ENCODE data around the gene GTF2F2.
"Not testable (repeated sequence)": the region's sequence is repeated elsewhere in the genome, so short reads cannot be mapped to it uniquely, and the experiment has no call there.

GTF2F2 gene

GRCh38 chr13:45180713-45181601 is 60.6 kb downstream of the GTF2F2 start:
- DNase-seq, result no peak

DNA sequence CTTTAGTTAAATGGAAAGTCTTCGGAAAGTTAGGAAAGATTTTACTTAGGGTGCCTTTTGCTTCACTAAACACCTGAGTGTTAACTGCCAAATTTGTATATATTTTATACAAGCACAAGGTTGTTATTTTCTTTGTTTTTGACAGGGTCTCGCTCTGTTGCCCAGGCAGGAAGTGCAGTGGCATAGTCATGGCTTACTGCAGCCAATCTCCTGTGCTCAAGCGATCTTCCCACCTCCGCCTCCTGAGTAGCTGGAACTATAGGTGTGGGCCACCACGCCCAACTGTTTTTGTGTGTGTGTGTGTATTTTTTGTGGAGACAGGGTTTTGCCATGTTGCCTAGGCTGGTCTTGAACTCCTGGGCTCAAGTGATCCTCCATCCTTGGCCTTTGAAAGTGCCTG is 64.4 kb downstream of the GTF2F2 start:
- DNase-seq, result no peak

DNA sequence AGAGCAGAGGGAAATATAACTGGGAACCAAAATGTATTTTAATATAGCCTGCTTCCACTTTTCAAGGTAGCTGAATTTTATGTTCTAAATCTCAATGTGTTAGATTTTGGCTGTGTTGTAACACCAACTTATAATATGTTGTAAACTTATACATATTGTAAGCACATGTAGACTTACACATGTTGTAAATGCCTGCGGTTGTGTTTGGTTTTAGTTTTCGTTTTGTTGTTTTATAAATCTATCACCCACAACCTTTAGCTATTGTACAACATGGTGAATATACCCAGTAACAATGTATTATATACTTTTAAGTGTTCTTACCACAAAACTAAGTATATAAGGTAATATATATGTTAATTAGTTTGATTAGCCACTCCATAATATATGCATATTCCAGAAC is 65.0 kb downstream of the GTF2F2 start:
- DNase-seq, result no peak

DNA sequence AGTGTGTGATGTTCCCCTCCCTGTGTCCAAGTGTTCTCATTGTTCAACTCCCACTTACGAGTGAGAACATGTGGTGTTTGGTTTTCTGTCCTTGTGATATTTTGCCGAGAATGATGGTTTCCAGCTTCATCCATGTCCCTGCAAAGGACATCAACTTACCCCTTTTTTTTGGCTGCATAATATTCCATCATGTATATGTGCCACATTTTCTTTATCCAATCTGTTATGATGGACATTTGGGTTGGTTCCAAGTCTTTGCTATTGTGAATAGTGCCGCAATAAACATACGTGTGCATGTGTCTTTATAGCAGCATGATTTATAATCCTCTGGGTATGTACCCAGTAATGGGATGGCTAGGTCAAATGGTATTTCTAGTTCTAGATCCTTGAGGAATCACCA is 68.8 kb downstream of the GTF2F2 start:
- DNase-seq, result not testable (repeated sequence)

DNA sequence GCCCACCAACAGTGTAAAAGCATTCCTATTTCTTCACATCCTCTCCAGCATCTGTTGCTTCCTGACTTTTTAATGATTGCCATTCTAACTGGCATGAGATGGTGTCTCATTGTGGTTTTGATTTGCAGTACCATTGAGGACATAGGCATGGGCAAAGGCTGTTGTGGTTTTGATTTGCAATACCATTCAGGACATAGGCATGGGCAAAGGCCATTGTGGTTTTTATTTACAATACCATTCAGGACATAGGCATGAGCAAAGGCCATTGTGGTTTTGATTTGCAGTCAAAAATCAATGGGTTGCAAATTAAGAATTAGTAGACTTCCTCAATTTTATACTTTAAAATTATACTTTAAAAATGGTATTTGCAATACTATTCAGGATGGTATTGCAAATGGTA is 69.2 kb downstream of the GTF2F2 start:
- peak; percentile 63 to 75 for DNase-seq

DNA sequence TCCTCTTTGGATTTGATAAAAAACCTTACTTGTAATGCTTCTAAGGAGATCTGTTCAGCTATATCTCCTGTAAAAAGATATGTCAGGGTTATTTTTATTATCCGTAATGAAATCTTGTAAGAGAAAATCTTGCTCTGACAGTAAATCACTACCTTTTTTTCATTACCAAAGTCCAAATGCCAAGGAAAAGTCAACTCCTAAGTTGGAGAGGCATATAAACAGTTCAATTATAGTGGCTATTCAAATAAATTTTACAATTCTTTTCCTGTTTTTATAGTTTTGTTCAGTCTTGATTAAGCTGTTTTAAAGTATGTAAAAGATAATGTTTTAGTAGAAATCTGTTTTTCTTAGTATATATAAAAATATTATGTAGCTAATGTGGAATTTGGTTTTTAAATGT is 71.6 kb downstream of the GTF2F2 start:
- DNase-seq, result no peak

- DNase-seq, result no peak
These were observed 74.0 kb downstream of the GTF2F2 start for GRCh38 chr13:45194081-45194939.

DNA sequence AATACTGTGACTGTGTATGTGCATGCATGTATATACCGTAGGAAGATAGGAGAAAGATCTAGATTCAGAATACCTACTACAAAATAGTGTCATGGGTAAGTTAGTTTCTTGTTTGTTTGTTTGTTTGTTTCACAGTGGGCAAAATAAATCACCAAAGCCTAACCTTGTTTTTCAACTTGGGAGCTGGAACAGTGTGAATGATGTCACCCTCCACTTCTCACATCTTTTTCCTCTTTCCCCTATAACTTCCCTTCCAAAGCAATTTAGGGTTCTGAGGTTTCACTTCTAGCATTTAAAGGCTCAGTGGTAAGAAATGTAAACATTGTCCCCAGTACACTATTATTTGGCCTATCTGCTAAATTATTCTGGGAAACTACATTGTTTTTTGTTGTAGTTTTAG is 75.1 kb downstream of the GTF2F2 start:
- DNase-seq, result no peak

GRCh38 chr13:45196096-45196495 is 75.8 kb downstream of the GTF2F2 start:
- DNase-seq, result no peak

DNA sequence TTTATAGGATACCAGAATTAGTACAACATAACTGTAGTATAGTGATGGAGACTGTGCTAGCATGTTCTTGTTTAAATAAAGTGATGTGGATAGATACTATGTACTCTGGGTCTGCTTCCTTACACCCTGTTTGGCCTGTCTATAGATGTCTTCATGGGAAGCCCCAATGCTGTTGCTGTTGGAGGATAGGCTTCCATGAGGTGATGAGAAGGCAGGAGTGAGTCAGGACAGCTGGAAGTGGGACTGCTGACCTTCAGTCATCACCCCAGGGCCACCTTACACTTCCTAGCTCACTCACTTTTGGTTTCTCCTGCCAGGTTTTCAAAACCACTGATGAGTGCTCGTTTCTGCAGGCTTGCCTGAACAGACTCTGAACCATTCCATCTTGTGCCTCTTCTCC is 76.3 kb downstream of the GTF2F2 start:
- DNase-seq, result peak; percentile 17 to 47

GRCh38 chr13:45198041-45198440 is 77.7 kb downstream of the GTF2F2 start:
- DNase-seq, result no peak

DNA sequence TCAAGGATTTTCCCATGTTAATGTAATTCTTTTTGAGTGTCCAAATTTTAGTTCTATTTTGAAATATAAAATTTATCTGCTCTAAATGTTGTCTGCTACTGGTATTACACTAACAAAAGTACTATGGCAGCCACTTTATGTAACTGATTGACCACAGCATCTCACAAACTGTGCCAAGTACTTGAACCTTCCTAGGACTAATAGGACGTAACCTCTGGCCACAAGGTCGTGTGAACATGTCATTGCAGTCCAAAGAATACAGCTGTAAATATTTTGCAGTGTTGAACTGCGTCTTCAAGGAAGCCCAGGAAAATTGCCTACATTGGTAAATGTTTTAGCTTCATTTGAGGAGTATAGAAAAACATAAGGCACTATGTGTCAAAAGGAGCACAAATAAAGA is 78.6 kb downstream of the GTF2F2 start:
- DNase-seq, result no peak

DNA sequence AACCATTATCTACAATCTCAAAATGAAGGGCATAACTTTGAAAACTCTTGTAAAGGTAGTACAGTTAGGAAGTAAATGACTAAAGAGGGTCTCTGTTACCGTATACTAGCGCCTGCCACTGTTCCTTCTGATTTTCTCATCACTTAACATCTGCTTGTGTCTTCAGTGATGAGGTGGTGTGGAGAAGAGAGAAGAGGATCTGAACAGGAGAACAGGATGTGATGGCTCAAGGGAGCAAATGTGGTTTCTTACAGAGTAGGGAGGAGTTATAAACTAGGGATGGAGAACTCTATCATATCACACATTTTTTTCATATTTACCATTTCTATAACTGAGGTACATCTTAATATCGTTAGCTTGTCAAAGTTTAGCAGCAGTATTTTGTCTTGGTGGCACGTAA is 79.4 kb downstream of the GTF2F2 start:
- DNase-seq, result no peak

DNA sequence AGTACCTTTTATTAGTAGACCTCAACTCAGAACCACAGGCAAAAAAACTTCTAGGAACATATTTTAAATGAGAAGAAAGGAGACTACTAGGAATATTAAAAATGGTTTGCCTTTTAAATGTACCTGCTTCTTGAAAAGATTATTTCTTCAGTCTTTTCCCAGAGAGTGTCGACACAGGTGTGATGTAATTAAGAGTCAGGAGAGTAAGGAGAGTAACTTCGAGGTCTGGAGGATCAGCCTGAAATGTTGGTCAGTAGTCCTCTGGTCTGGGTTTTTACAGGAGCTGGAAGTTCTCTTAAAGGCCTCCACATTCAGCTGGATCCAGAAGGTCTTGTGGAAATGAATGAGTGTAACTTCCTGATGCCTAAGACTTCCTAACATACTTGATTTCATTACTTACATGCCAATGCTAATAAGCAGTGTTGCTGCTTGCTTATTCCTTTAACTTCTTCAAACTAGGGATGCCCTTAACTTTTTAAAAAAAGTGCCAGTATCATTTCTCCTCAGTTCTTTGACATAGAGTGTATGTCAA is 80.5 kb downstream of the GTF2F2 start, which contains the start of gene KCTD4:
TSS of gene KCTD4 (minus strand) at position 345 of the 532 bp plus-strand sequence. CDS start 6,478 bp downstream, outside the sequence.
- DNase-seq, result peak in 1 of 2 experiments; percentile 43

GRCh38 chr13:45205124-45205523 is 84.8 kb downstream of the GTF2F2 start:
- no peak for DNase-seq

- peak; percentile 84 to 94 for DNase-seq
These were observed 86.0 kb downstream of the GTF2F2 start for GRCh38 chr13:45206340-45206739.

- no peak for DNase-seq
These were observed 87.0 kb downstream of the GTF2F2 start for GRCh38 chr13:45207319-45207718.

DNA sequence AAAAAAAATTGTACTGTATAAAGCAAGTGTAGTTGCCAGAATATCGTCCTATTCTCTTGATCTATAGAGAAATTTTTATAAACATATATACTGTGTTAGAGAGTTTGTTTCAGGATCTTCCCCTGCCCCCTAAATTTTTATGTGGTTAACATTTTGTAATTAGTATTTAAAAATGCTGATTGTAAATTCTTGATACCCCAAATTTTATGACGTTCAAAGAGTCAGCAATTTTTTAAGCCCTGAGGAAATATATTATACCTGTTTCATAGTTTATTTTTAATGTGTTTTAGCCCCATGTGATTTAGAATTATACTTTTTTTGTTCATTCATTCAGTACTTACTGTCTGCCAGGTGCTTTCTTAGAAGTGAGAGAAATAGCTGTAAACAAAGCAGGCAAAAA is 87.8 kb downstream of the GTF2F2 start:
- DNase-seq, result no peak

GRCh38 chr13:45209229-45209628 is 88.9 kb downstream of the GTF2F2 start:
- no peak for DNase-seq

DNA sequence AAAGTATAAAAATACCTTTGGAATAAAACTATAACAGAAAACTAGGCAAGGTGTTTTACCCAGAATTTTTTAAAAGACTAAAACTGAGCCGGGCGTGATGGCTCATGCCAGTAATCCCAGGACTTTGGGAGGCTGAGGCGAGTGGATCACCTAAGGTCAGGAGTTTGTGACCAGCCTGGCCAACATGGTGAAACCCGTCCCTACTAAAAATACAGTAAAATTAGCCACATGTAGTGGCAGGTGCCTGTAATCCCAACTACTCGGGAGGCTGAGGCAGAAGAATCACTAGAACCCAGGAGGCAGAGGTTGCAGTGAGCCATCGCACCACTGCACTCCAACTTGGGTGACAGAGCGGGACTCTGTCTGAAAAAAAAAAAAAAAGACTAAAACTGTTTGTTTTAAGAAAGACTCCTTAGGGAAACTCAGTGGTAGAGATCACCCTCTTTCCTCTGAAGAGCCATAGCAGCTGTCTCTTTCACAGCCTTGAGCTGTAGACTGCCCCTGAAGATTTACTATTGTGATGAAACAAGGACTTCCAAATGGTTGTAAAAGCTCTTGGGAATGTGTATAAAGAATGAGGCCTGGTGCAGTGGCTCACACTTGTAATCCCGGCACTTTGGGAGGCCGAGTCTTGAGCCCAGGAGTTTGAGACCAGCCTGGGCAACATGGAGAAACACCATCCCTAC is 95.2 kb downstream of the GTF2F2 start:
- no peak for DNase-seq

GRCh38 chr13:45216193-45216592 is 95.9 kb downstream of the GTF2F2 start:
- DNase-seq, result no peak

GRCh38 chr13:45218689-45219088 is 98.4 kb downstream of the GTF2F2 start:
- peak in 1 of 2 experiments; percentile 66 for DNase-seq
